ENCODE measurements around the gene PI4KA. TPM values are rescaled to one million over a fixed set of nuclear protein-coding genes. Genes with fewer than 3 reads are reported as not detected.
"Not testable (repeated sequence)": the region's sequence is repeated elsewhere in the genome, so short reads cannot be mapped to it uniquely, and the experiment has no call there.

Gene PI4KA
- total RNA-seq, 4 donors from 2014 or later, result 62.1 to 97.2 (median 86.9) TPM

DNA sequence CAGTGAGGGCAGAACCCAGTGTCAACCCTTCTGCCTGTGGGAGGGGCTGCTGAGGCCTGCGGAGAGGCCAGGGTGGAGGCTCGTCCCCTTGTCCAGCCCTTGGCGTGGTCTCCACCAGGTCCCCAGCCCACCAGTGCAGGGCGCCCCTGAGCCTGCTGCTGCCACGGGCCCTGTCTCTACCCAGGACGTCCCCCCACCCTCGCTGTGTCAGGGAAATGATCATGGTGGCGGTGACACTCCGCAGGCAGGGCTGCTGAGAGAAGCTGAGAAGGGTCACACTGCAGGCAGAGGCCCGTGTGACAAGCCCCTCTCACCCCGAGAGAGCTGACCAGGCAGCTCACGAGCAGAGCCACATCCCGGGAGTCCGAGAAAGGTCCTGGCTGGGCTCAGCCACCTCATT is 164.4 kb downstream of the PI4KA start:
- DNase-seq (ENCODE audit: low spot score); ATAC-seq (ENCODE audit: low FRiP score): not testable (repeated sequence)

DNA sequence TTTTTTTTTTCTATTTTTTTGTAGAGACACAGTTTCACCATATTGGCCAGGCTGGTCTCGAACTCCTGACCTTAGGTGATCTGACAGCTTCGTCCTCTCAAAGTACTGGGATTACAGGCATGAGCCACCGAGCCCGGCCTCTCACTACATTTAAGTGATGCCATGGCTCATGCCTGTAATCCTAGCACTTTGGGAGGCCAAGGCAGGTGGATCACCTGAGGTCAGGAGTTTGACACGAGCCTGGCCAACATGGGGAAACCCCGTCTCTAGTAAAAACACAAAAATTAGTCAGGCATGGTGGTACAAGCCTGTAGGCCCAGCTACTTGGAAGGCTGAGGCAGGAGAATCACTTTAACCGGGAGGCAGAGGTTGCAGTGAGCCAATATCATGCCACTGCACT is 165.7 kb downstream of the PI4KA start:
- not testable (repeated sequence) for ATAC-seq (ENCODE audit: low FRiP score); DNase-seq (ENCODE audit: low spot score)

DNA sequence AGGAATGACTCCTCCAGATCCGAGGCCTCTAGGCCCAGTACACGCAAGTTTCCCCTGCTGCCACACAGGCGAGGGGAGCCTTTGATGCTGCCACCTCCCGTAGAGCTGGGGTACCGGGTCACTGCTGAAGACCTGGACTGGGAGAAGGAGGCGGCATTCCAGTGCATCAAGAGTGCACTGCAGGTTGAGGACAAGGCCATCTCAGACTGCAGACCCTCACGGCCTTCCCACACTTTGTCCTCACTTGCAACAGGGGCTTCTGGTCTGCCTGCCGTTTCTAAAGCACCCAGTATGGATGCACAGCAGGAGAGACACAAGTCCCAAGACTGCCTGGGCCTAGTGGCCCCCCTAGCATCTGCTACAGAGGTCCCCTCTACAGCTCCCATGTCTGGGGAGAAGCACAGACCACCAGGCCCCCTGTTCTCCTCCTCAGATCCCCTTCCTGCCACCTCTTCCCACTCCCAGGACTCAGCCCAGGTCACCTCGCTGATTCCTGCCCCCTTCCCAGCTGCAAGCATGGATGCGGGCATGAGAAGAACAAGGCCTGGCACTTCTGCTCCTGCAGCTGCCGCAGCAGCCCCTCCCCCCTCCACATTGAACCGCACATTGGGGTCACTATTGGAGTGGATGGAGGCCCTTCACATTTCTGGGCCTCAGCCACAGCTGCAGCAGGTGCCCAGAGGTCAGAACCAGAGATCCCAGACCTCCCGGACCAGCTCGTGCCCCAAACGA is 167.9 kb downstream of the PI4KA start:
- ATAC-seq (ENCODE audit: low FRiP score); DNase-seq (ENCODE audit: low spot score): not testable (repeated sequence)

DNA sequence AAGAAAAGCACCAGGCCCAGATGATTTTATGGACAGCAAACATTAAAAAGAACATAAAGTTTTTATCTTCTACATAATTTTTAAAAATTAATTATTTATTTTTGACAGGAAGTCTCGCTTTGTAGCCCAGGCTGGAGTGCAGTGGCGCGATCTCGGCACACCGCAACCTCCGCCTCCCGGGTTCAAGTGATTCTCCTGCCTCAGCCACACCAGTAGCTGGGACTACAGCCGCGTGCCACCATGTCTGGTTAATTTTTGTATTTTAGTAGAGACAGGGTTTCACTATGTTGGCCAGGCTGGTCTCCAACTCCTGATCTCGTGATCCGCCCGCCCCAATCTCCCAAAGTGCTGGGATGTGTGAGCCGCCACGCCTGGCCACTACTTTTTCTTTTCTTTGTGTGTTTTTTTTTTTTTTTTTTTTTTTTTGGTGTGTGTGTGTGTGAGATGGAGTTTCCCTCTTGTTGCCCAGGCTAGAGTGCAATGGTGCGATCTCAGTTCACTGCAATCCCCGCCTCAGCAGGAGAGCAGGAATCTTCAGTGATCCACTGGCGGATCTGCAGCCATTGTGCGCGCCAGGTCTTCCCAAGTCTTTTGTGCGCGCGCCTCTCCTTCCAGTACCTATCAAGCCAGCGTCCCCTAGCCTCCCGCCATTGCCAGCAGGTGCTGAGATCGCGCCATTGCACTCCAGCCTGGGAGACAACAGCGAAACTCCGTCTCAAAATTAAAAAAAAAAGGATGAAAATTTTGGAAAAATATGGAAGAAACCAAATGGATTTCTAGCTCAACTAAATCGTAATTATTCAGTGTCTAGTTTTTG is 171.0 kb downstream of the PI4KA start:
- DNase-seq (ENCODE audit: low spot score); ATAC-seq (ENCODE audit: low FRiP score): not testable (repeated sequence)

DNA sequence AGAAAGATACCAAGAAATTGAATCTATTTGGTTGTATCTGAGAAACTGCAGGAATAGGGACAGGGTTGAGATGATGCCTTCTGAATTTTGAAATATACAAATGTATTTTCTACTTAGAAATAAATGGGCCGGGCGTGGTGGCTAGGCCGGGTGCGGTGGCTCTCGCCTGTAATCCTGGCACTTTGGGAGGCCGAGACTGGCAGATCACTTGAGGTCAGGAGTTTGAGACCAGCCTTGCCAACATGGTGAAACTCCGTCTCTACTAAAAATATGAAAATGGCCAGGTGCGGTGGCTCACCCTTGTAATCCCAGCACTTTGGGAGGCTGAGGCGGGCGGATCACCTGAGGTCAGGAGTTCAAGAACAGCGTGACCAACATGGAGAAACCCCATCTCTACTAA is 172.8 kb downstream of the PI4KA start:
- ATAC-seq (ENCODE audit: low FRiP score); DNase-seq (ENCODE audit: low spot score): not testable (repeated sequence)

DNA sequence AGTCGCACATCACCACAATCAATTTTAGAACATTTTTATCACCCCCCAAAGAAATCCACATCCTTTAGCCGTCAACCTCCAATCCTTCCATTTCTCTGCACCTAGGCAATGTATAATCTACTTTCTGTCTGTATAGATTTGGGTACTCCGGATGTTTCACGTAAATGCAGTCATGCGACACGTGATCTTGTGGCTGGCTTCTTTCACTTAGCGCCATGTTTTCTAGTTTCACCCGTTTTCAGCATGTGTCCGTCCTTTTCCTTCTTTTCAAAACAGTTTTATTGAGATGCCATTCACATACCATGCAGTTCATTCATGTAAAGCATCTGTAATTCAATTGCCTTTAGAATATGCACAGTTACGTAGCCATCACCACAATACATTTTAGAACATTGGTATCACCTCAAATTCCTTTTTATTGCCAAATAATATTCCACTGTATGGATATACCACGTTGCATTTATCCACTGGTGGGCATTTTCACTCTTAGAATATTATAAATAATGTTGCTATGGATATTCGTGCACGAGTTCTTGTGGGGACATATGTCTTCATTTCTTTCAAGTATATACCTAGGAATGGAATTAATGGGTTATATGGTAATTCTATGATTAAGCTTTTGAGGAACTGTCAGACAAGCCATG is 179.7 kb downstream of the PI4KA start:
- not testable (repeated sequence) for DNase-seq (ENCODE audit: low spot score); ATAC-seq (ENCODE audit: low FRiP score)

DNA sequence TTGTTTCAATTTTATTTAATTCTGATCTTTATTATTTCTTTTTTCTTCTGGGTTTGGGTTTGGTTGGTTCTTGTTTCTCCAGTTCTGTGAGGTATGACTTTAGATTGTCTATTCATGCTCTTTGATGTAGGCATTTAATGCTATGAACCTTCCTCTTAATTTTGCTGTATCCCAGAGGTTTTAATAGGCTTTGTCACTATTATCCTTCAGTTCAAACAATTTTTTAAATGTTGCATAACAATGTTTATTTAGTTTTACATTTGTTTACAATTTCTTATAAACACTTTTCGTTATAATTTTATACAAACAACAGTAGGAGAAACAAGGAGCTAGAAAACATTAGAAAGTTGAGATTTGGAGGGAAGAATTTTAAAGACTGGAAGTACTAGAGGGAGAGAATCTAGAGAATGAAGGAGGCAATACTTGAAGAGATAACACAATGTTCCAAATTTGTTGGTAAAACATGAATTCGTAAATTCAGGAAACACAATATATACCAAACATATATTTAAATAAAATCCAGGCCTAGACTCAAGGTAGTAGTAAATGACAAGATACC is 180.8 kb downstream of the PI4KA start:
- DNase-seq (ENCODE audit: low spot score) (no peak), ATAC-seq (ENCODE audit: low FRiP score) (no peak)
- TF ChIP-seq, protein P1, sequence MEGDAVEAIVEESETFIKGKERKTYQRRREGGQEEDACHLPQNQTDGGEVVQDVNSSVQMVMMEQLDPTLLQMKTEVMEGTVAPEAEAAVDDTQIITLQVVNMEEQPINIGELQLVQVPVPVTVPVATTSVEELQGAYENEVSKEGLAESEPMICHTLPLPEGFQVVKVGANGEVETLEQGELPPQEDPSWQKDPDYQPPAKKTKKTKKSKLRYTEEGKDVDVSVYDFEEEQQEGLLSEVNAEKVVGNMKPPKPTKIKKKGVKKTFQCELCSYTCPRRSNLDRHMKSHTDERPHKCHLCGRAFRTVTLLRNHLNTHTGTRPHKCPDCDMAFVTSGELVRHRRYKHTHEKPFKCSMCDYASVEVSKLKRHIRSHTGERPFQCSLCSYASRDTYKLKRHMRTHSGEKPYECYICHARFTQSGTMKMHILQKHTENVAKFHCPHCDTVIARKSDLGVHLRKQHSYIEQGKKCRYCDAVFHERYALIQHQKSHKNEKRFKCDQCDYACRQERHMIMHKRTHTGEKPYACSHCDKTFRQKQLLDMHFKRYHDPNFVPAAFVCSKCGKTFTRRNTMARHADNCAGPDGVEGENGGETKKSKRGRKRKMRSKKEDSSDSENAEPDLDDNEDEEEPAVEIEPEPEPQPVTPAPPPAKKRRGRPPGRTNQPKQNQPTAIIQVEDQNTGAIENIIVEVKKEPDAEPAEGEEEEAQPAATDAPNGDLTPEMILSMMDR (IDR thresholded peaks at IDR 0.05), result no peak

DNA sequence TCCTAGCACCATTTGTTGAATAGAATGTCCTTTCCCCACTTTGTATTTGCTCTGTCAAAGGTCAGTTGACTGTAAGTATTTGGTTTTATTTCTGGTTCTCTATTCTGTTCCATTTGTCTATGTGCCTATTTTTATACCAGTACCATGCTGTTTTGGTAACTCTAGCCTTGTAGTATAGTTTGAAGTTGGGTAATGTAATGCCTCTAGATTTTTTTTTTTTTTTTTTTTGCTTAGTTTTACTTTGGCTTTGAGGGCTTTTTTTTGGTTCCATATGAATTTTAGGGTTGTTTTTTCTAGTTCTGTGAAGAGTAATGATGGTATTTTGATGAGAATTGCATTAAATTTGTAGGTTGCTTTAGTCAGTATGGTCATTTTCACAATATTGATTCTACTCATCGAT is 183.0 kb downstream of the PI4KA start:
- not testable (repeated sequence) for ATAC-seq (ENCODE audit: low FRiP score); DNase-seq (ENCODE audit: low spot score)

DNA sequence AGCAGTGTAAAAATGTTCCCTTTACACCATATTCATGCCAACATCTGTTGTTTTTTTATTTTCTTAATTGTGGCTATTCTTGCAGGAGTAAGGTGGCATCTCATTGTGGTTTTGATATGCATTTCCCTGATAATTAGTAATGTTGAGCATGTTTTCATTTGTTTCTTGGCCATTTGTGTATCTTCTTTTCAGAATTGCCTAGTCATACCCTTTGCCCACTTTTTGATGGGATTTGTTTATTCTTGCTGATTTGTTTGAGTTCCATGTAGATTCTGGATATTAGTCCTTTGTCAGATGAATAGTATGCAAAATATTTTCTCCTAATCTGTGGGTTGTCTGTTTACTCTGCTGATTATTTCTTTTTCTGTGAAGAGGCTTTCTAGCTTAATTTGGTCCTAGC is 183.6 kb downstream of the PI4KA start:
- DNase-seq (ENCODE audit: low spot score) (no peak), ATAC-seq (ENCODE audit: low FRiP score) (no peak)
- TF ChIP-seq, protein P1 (IDR thresholded peaks at IDR 0.05), result no peak

DNA sequence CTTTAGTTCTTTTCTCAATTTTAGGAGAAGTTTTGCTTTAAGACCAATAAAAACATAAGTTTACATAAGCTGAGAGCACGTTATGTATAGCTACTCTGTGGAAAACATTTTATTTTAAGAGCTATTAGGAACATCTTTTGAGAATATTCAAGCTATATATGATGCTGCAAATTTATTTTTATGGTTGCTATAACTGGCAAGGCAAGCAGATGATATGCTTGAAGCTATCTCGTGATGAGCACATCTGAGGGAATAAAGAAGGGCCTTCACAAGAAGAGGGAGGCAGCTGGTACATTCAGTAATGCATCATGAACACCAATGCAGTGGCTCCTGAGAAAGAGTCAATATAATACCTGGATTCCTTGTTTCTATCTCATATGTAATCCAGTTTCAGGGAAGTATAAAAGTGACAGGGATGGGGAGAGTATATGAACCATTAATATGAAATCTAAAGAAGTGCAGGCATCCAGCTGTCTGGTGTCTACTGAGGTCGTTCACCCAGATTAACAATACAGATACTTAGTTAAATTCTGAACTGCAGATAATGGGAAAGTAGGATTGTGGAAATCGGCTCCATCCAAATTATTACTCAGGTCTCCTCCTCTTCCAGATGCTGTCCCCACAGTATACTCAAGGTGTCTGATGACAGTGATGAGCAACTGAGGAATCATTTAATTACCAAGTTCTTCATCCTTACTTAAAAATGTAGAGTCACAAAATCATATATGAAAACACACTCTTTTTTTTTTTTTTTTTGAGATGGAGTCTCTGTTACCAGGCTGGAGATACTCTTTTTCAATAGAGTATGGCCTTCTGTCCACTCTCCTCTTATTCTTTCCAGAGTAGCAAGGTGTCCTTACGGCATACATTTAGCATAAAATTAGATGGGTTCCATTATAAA is 185.1 kb downstream of the PI4KA start:
- TF ChIP-seq, protein P1 (IDR thresholded peaks at IDR 0.05), result no peak
- ATAC-seq (ENCODE audit: low FRiP score) (no peak), DNase-seq (ENCODE audit: low spot score) (no peak)

Data from omental fat pad (tissue), 4 donors.